Liver (tissue), 9 donors: ENCODE results near the gene DHX40. TPM values are rescaled to one million over a fixed set of nuclear protein-coding genes. Genes with fewer than 3 reads are reported as not detected.

Experiments
- DNase-seq: peaks from one replicate; pipeline ENCODE4 v3.0.0-alpha.2; 2017; ENCODE audit warnings: low spot score
- H3K27ac ChIP-seq, 2 donors: one replicate each; pipeline ENCODE4 v1.7.0; 2013; ENCODE audit warnings: inconsistent platforms in 2 of 2, low read length in 2 of 2, control low read depth in 1 of 2, low read depth in 1 of 2, mild to moderate bottlenecking in 1 of 2
- H3K27me3 ChIP-seq, 4 donors: one replicate each; pipeline versions ENCODE4 v1.6.1 to v1.7.0; 2013; ENCODE audit warnings: low read length in 3 of 4, inconsistent platforms in 1 of 4, mild to moderate bottlenecking in 1 of 4, moderate library complexity in 1 of 4; ENCODE audit not compliant: control insufficient read depth in 4 of 4, insufficient read depth in 4 of 4
- H3K36me3 ChIP-seq, 4 donors: one replicate each; pipeline versions ENCODE4 v1.6.1 to v1.7.0; 2013; ENCODE audit warnings: low read length in 3 of 4, mild to moderate bottlenecking in 3 of 4, low read depth in 1 of 4, moderate library complexity in 1 of 4; ENCODE audit not compliant: control insufficient read depth in 4 of 4, insufficient read depth in 3 of 4
- H3K4me1 ChIP-seq, 4 donors: one replicate each; pipeline versions ENCODE4 v1.6.1 to v1.7.0; 2013; ENCODE audit warnings: low read length in 3 of 4, mild to moderate bottlenecking in 3 of 4, moderate library complexity in 1 of 4; ENCODE audit not compliant: control insufficient read depth in 4 of 4, insufficient read depth in 4 of 4
- H3K4me3 ChIP-seq, 3 donors: one replicate each; pipeline versions ENCODE4 v1.6.1 to v1.7.0; 2013; ENCODE audit warnings: low read length in 3 of 3, control low read depth in 1 of 3, low read depth in 1 of 3, mild to moderate bottlenecking in 1 of 3
- H3K9ac ChIP-seq, 2 donors: one replicate each; pipeline ENCODE4 v1.7.0; 2013; ENCODE audit warnings: low read length in 2 of 2, mild to moderate bottlenecking in 2 of 2, moderate library complexity in 2 of 2, control low read depth in 1 of 2, low read depth in 1 of 2
- H3K9me3 ChIP-seq, 4 donors: one replicate each; pipeline versions ENCODE4 v1.6.1 to v1.7.0; 2013; ENCODE audit warnings: low read length in 3 of 4; ENCODE audit not compliant: control insufficient read depth in 4 of 4
- EGR1 ChIP-seq, 2 donors: IDR thresholded peaks; 2 replicates each; pipeline ENCODE4 v1.6.1; 2016 to 2018; ENCODE audit warnings: antibody characterized with exemption in 2 of 2, low read depth in 2 of 2
- FOXA1 ChIP-seq: IDR thresholded peaks from 2 replicates; pipeline ENCODE4 v1.6.1; 2016; ENCODE audit warnings: antibody characterized with exemption
- FOXA2 ChIP-seq: IDR thresholded peaks from 2 replicates; pipeline ENCODE4 v1.6.1; 2016; ENCODE audit warnings: antibody characterized with exemption
- GABPA ChIP-seq, 2 donors: IDR thresholded peaks in 1 of 2; conservative IDR thresholded peaks in 1 of 2; 2 replicates each; pipeline ENCODE4 v1.6.1; 2016; ENCODE audit warnings: antibody characterized with exemption in 2 of 2, mild to moderate bottlenecking in 1 of 2, moderate library complexity in 1 of 2
- HNF4A ChIP-seq, 2 donors: conservative IDR thresholded peaks; 2 replicates each; pipeline ENCODE4 v1.6.1; 2016; ENCODE audit warnings: antibody characterized with exemption in 2 of 2, mild to moderate bottlenecking in 2 of 2
- HNF4G ChIP-seq: IDR thresholded peaks from 2 replicates; pipeline ENCODE4 v1.6.1; 2016; ENCODE audit warnings: antibody characterized with exemption
- JUND ChIP-seq, 2 donors: IDR thresholded peaks; 2 replicates each; pipeline ENCODE4 v1.6.1; 2016; ENCODE audit warnings: antibody characterized with exemption in 2 of 2
- NR2F2 ChIP-seq: IDR thresholded peaks from 2 replicates; pipeline ENCODE4 v1.6.1; 2016; ENCODE audit warnings: antibody characterized with exemption
- RAD21 ChIP-seq, 2 donors: IDR thresholded peaks; 2 replicates each; pipeline ENCODE4 v1.6.1; 2016; ENCODE audit warnings: antibody characterized with exemption in 2 of 2, mild to moderate bottlenecking in 2 of 2
- RXRA ChIP-seq, 2 donors: IDR thresholded peaks; 2 replicates each; pipeline ENCODE4 v1.6.1; 2017 to 2018; ENCODE audit warnings: antibody characterized with exemption in 2 of 2, mild to moderate bottlenecking in 1 of 2
- SP1 ChIP-seq: IDR thresholded peaks from 2 replicates; pipeline ENCODE4 v1.6.1; 2018; ENCODE audit warnings: antibody characterized with exemption, mild to moderate bottlenecking
- TAF1 ChIP-seq: conservative IDR thresholded peaks from 2 replicates; pipeline ENCODE4 v1.6.1; 2016; ENCODE audit warnings: antibody characterized with exemption, mild to moderate bottlenecking
- YY1 ChIP-seq: IDR thresholded peaks from 2 replicates; pipeline ENCODE4 v1.6.1; 2016; ENCODE audit warnings: antibody characterized with exemption, mild to moderate bottlenecking
- WGBS: extraction: QIAGEN DNeasy Blood & Tissue Kit; methylation state at CpG from one replicate; pipeline ENCODE4 v1.1.7; 2013; 5-methylcytosine and 5-hydroxymethylcytosine counted together
- polyA plus RNA-seq, 2 donors: library from polyadenylated mRNA; stranded (reverse) in 1 of 2; unstranded in 1 of 2; fragments of 200-250 nt in 1 of 2; fragments of >200 nt in 1 of 2; fragmentation: Nextera tagmentation in 1 of 2; extraction: Ambion mirVana in 1 of 2; gene quantifications; one replicate each; pipeline versions ENCODE4 v1.2.1 to v1.2.3, GENCODE V29; 2013 to 2015
- total RNA-seq, 2 donors: library from RNA; depleted of rRNA; stranded (reverse); fragments of >200 nt; gene quantifications; one replicate each; pipeline ENCODE4 v1.2.3, GENCODE V29; 2014
- TF ChIP-seq, protein P1 (sequence below): IDR thresholded peaks from 2 replicates; pipeline ENCODE4 v1.6.1; 2016; ENCODE audit warnings: antibody characterized with exemption
- TF ChIP-seq, protein P2 (sequence below): IDR thresholded peaks from 2 replicates; pipeline ENCODE4 v1.6.1; 2016; ENCODE audit warnings: antibody characterized with exemption
- TF ChIP-seq, protein P3 (sequence below): IDR thresholded peaks from 2 replicates; pipeline ENCODE4 v1.6.1; 2016; ENCODE audit warnings: antibody characterized with exemption
- TF ChIP-seq, protein P4 (sequence below): fragments of 150-350 bp; IDR thresholded peaks from 2 replicates; pipeline ENCODE4 v1.5.1; 2017; ENCODE audit warnings: improper control_type of control experiment, low read depth, low read length; ENCODE audit not compliant: missing input control
- TF ChIP-seq, protein P5 (sequence below): IDR thresholded peaks from 2 replicates; pipeline ENCODE4 v1.6.1; 2016; ENCODE audit warnings: antibody characterized with exemption, mild to moderate bottlenecking
- donor health status: healthy.
- donor health status: healthy.
- donor health status: healthy.
- donor health status: healthy.
- donor health status: healthy.

The DHX40 gene
- total and polyA plus RNA-seq, 4 donors: 3.8 to 20.7 (median 11.2) TPM

DNA sequence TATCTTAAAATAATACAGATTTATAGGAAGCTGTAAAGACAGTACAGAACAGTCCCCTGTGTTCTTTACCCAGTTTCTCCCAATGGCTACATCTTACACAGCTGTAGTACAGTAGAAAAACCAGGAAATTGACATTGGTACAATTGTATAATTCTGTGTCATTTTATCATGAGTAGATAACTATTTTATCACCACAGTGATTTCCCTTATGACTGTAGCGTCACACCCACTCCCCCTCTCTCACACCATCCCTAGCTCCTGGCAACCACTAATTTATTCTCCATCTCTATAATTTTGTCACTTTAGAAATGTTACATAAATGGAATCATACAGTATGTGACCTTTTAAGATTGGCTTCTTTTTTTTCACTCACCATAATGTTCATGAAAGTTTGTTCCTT lies 85.2 kb downstream of the DHX40 start:
- Histone ChIP-seq H3K36me3 (peaks cover 13 to 62% (median 54%) of the 10 kb centered on the region in 4 donors), H3K9ac (no peak overlapping the region), H3K9me3 (no peaks in the 10 kb centered on the region), H3K27me3 (no peaks in the 10 kb centered on the region), H3K4me1 (no peaks in the 10 kb centered on the region), H3K4me3 (no peak overlapping the region), H3K27ac (no peak overlapping the region)
- DNase-seq: no peak
- no peak for TF ChIP-seq EGR1 (IDR thresholded peaks at IDR 0.05; ENCODE audit: low read depth in 2 of 2)
- TF ChIP-seq JUND (IDR thresholded peaks at IDR 0.05): no peak
- TF ChIP-seq, protein P1, sequence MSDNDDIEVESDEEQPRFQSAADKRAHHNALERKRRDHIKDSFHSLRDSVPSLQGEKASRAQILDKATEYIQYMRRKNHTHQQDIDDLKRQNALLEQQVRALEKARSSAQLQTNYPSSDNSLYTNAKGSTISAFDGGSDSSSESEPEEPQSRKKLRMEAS: no peak
- TF ChIP-seq RAD21 (IDR thresholded peaks at IDR 0.05): no peak
- no peak for TF ChIP-seq FOXA1
- TF ChIP-seq SP1: no peak
- TF ChIP-seq YY1: no peak
- no peak for TF ChIP-seq HNF4G
- no peak for TF ChIP-seq NR2F2
- TF ChIP-seq, protein P2, sequence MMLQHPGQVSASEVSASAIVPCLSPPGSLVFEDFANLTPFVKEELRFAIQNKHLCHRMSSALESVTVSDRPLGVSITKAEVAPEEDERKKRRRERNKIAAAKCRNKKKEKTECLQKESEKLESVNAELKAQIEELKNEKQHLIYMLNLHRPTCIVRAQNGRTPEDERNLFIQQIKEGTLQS: no peak
- TF ChIP-seq HNF4A (conservative IDR thresholded peaks at IDR 0.05): no peak
- no peak for TF ChIP-seq GABPA (IDR thresholded peaks at IDR 0.05 in 1 of 2, conservative IDR thresholded peaks at IDR 0.05 in 1 of 2)
- no peak for TF ChIP-seq RXRA (IDR thresholded peaks at IDR 0.05)
- TF ChIP-seq, protein P3, sequence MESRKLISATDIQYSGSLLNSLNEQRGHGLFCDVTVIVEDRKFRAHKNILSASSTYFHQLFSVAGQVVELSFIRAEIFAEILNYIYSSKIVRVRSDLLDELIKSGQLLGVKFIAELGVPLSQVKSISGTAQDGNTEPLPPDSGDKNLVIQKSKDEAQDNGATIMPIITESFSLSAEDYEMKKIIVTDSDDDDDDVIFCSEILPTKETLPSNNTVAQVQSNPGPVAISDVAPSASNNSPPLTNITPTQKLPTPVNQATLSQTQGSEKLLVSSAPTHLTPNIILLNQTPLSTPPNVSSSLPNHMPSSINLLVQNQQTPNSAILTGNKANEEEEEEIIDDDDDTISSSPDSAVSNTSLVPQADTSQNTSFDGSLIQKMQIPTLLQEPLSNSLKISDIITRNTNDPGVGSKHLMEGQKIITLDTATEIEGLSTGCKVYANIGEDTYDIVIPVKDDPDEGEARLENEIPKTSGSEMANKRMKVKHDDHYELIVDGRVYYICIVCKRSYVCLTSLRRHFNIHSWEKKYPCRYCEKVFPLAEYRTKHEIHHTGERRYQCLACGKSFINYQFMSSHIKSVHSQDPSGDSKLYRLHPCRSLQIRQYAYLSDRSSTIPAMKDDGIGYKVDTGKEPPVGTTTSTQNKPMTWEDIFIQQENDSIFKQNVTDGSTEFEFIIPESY: no peak
- TF ChIP-seq, protein P4, sequence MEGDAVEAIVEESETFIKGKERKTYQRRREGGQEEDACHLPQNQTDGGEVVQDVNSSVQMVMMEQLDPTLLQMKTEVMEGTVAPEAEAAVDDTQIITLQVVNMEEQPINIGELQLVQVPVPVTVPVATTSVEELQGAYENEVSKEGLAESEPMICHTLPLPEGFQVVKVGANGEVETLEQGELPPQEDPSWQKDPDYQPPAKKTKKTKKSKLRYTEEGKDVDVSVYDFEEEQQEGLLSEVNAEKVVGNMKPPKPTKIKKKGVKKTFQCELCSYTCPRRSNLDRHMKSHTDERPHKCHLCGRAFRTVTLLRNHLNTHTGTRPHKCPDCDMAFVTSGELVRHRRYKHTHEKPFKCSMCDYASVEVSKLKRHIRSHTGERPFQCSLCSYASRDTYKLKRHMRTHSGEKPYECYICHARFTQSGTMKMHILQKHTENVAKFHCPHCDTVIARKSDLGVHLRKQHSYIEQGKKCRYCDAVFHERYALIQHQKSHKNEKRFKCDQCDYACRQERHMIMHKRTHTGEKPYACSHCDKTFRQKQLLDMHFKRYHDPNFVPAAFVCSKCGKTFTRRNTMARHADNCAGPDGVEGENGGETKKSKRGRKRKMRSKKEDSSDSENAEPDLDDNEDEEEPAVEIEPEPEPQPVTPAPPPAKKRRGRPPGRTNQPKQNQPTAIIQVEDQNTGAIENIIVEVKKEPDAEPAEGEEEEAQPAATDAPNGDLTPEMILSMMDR: no peak
- TF ChIP-seq, protein P5, sequence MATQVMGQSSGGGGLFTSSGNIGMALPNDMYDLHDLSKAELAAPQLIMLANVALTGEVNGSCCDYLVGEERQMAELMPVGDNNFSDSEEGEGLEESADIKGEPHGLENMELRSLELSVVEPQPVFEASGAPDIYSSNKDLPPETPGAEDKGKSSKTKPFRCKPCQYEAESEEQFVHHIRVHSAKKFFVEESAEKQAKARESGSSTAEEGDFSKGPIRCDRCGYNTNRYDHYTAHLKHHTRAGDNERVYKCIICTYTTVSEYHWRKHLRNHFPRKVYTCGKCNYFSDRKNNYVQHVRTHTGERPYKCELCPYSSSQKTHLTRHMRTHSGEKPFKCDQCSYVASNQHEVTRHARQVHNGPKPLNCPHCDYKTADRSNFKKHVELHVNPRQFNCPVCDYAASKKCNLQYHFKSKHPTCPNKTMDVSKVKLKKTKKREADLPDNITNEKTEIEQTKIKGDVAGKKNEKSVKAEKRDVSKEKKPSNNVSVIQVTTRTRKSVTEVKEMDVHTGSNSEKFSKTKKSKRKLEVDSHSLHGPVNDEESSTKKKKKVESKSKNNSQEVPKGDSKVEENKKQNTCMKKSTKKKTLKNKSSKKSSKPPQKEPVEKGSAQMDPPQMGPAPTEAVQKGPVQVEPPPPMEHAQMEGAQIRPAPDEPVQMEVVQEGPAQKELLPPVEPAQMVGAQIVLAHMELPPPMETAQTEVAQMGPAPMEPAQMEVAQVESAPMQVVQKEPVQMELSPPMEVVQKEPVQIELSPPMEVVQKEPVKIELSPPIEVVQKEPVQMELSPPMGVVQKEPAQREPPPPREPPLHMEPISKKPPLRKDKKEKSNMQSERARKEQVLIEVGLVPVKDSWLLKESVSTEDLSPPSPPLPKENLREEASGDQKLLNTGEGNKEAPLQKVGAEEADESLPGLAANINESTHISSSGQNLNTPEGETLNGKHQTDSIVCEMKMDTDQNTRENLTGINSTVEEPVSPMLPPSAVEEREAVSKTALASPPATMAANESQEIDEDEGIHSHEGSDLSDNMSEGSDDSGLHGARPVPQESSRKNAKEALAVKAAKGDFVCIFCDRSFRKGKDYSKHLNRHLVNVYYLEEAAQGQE: no peak
- no peak for TF ChIP-seq FOXA2
- no peak for TF ChIP-seq TAF1
- 84% methylated on average over 1 of the region's 1 CpG for WGBS
